Neutrophil (primary cell): Measurements from ENCODE around the gene WBP1L.

ENCODE experiments used
- H3K27ac ChIP-seq: fragments of 200-600 bp; sonication (generic); 2 replicates; pipeline ENCODE4 v1.5.1; 2016; ENCODE audit warnings: mild to moderate bottlenecking, moderate library complexity
- H3K27me3 ChIP-seq: fragments of 200-600 bp; sonication (generic); 2 replicates; pipeline ENCODE4 v1.6.0; 2016; ENCODE audit warnings: mild to moderate bottlenecking
- H3K36me3 ChIP-seq: fragments of 200-600 bp; sonication (generic); 2 replicates; pipeline ENCODE4 v1.5.1; 2017
- H3K4me1 ChIP-seq, 2 experiments: fragments of 200-600 bp in 1 of 2; sonication (generic) in 1 of 2; 1 replicate in 1 of 2; 2 replicates in 1 of 2; pipeline versions ENCODE4 v1.5.1 to v1.6.1; 2013 to 2016; ENCODE audit warnings: low read depth in 1 of 2, low read length in 1 of 2, mild to moderate bottlenecking in 1 of 2, moderate library complexity in 1 of 2; ENCODE audit not compliant: control insufficient read depth in 1 of 2, insufficient read depth in 1 of 2
- H3K4me3 ChIP-seq, 2 experiments: fragments of 200-600 bp in 1 of 2; sonication (generic) in 1 of 2; 1 replicate in 1 of 2; 2 replicates in 1 of 2; pipeline ENCODE4 v1.5.1; 2013 to 2016; ENCODE audit warnings: low read depth in 1 of 2, low read length in 1 of 2, mild to moderate bottlenecking in 1 of 2, moderate library complexity in 1 of 2
- H3K9me3 ChIP-seq: fragments of 200-600 bp; sonication (generic); 2 replicates; pipeline ENCODE4 v1.5.1; 2016
- TF ChIP-seq, protein P1 (sequence below): fragments of 200-600 bp; sonication (generic); IDR thresholded peaks from 2 replicates; pipeline ENCODE4 v1.5.1; 2016; ENCODE audit warnings: antibody characterized with exemption

Gene WBP1L

DNA sequence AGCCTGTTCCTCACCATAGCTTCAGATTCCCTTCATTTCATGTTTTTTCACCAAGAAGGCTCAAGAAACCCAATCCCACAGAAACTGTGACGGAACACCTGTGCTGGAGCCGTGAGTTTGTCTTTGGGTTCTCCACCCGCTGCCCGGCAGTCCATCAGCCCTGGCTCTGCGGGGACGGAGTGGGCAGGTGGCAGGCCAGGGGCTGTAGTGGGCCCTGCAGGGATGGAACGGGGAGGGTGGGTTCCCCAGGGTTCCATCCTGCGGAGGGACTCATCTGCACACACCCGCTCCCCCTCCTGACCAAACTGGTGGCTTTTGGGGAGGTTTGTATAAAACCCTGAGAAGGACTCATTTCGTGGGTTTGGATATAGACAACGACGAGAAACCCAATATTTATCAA, 78.5 kb downstream of the WBP1L start:
- no peak overlapping the region for H3K4me3 ChIP-seq

DNA sequence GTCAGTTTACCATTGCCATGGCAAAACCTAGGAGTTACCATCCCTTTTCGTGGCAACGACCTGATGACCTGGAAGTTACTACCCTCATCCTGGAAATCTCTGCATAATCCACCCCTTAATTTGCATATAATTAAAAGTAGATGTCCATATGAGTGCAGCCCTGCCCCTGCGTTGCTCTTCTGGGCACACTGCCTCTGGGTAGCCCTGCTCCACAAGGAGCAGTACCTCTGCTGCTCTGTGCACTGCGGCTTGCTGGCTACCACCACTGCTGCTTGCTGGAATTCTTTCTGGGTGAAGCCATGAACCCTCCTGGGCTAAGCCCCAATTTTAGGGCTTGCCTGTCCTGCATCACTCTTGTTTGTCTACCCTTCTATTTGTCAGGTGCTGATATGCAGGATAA, 80.9 kb downstream of the WBP1L start:
- Histone ChIP-seq H3K27me3 (no peaks in the 10 kb centered on the region), H3K4me3 (no peak overlapping the region), H3K9me3 (no peaks in the 10 kb centered on the region), H3K36me3 (no peaks in the 10 kb centered on the region), H3K27ac (no peak overlapping the region), H3K4me1 (peaks cover 1 to 2% of the 10 kb centered on the region in 2 experiments)
- TF ChIP-seq, protein P1, sequence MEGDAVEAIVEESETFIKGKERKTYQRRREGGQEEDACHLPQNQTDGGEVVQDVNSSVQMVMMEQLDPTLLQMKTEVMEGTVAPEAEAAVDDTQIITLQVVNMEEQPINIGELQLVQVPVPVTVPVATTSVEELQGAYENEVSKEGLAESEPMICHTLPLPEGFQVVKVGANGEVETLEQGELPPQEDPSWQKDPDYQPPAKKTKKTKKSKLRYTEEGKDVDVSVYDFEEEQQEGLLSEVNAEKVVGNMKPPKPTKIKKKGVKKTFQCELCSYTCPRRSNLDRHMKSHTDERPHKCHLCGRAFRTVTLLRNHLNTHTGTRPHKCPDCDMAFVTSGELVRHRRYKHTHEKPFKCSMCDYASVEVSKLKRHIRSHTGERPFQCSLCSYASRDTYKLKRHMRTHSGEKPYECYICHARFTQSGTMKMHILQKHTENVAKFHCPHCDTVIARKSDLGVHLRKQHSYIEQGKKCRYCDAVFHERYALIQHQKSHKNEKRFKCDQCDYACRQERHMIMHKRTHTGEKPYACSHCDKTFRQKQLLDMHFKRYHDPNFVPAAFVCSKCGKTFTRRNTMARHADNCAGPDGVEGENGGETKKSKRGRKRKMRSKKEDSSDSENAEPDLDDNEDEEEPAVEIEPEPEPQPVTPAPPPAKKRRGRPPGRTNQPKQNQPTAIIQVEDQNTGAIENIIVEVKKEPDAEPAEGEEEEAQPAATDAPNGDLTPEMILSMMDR = no peak

More for the DNA sequence above, 78.5 kb downstream of the WBP1L start:
- TF ChIP-seq, protein P1 = no peak
- no peaks in the 10 kb centered on the region for H3K9me3 ChIP-seq
- no peaks in the 10 kb centered on the region for H3K27me3 ChIP-seq
- H3K36me3 ChIP-seq = no peaks in the 10 kb centered on the region
- H3K4me1 ChIP-seq = peaks cover 19 to 23% of the 10 kb centered on the region in 2 experiments
- no peak overlapping the region for H3K27ac ChIP-seq

DNA sequence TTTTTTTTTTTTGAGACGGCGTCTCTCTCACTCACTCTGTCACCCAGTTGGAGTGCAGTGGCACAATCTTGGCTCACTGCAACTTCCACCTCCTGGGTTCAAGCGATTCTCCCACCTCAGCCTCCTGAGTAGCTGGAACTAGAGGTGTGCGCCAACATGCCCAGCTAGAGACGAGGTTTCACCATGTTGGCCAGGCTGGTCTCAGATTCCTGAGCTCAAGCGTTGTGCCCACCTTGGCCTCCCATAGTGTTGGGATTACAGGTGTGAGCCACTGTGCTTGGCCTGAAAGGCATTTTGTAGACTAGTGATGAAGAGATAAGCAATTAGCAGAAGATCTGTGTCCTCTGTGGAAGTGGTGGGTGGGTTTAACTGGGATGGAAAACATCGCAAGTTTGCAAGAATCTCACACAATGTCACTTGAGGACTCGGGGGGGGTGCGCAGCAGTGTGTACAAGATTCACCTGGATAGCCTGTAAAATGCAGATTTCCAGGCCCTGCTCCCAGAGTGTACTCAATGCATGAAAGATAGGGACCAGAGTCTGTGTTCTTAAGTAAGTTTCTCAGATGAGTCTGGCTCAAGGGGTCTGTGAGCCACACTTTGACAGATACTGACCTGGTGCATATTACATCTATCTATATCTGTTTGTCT, 82.5 kb downstream of the WBP1L start:
- H3K4me3 ChIP-seq = no peak overlapping the region
- no peaks in the 10 kb centered on the region for H3K27me3 ChIP-seq
- TF ChIP-seq, protein P1 = no peak
- H3K36me3 ChIP-seq = no peaks in the 10 kb centered on the region
- no peaks in the 10 kb centered on the region for H3K4me1 ChIP-seq
- no peaks in the 10 kb centered on the region for H3K9me3 ChIP-seq
- H3K27ac ChIP-seq = no peak overlapping the region

DNA sequence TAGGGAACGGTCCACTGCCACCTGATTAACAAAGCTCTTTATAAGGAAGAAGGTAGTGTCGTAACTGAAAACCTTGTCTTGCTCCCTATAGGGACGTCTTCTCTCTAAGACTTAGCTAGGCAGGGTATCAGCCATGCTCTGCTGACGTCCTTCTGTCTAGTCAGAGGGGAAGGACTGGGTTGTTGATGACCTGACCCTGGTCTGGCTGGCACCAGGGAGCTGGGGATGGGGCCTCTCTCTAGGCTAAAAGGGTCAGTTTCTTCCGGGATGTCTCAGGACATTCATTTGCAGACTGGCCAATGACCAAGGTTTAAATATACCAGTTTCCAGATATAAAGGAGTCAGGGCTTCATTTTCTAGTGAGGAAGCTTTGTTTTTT, 83.8 kb downstream of the WBP1L start:
- Histone ChIP-seq H3K9me3 (no peaks in the 10 kb centered on the region), H3K36me3 (no peaks in the 10 kb centered on the region), H3K4me1 (no peaks in the 10 kb centered on the region), H3K27ac (no peak overlapping the region), H3K4me3 (no peak overlapping the region), H3K27me3 (no peaks in the 10 kb centered on the region)
- TF ChIP-seq, protein P1 = no peak

DNA sequence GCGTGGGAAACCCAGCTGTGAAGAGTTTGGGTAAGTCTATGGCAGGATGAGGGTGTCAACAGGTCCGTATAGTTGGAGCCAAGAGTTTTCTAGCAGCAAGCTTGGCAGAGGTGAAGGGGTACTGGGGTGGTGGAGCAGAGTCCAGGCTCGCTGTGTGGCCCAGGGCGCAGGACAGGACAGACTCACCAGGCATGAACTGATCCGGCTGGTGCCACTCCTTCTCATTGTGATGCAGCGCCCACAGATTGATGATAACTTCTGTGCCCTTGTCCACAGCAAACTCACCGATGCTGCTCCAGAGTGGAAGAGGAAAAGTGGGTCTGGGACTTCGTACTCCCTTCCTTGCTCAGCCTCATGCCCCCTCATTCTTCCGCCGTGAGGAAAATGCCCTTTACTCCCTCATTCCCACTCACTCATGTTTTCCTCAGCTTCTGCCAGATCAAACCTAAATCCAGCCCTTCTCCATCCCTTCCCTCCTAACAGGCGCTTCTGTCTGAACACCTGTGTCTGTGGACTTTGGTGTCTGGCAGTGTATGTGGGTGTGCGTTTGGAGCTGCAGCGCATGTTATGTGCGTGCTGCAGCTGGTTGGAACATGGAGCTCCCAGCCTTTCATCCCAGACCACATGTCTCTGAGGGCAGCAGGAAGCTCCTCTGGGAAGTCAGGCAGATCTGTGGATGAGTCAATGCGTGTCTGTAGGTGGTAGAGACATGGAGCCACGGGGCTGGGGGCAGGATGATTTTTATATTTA, 87.7 kb downstream of the WBP1L start:
- no peak overlapping the region for H3K27ac ChIP-seq

More for the DNA sequence above, 87.7 kb downstream of the WBP1L start:
- Histone ChIP-seq H3K27me3 (no peaks in the 10 kb centered on the region), H3K36me3 (no peaks in the 10 kb centered on the region), H3K4me1 (no peaks in the 10 kb centered on the region), H3K9me3 (no peaks in the 10 kb centered on the region), H3K4me3 (no peak overlapping the region)
- TF ChIP-seq, protein P1 = no peak
